Adrenal gland (tissue), 12 donors: ENCODE measurements around the gene ST6GALNAC3. TPM values are rescaled to one million over a fixed set of nuclear protein-coding genes. Genes with fewer than 3 reads are reported as not detected.

Experiments used
- DNase-seq, 7 donors: peaks; one replicate each; pipeline ENCODE4 v3.0.0-alpha.2; 2019 to 2020
- H3K27ac ChIP-seq, 5 donors: fragments of 200-600 bp; sonication (generic) in 4 of 5; 1 replicate in 3 of 5; 2 replicates in 2 of 5; pipeline versions ENCODE4 v1.5.1 to v1.8.0; 2016 to 2020; ENCODE audit warnings: mild to moderate bottlenecking in 1 of 5
- H3K27me3 ChIP-seq: fragments of 200-600 bp; 2 replicates; pipeline ENCODE4 v1.8.0; 2021
- H3K36me3 ChIP-seq, 2 donors: fragments of 200-600 bp; replicated peaks in 1 of 2; 1 replicate in 1 of 2; 2 replicates in 1 of 2; pipeline versions ENCODE4 v1.5.1 to v1.8.0; 2018 to 2022
- H3K4me1 ChIP-seq, 2 donors: fragments of 200-600 bp; replicated peaks in 1 of 2; 1 replicate in 1 of 2; 2 replicates in 1 of 2; pipeline versions ENCODE4 v1.5.1 to v1.8.0; 2018 to 2021
- H3K4me3 ChIP-seq, 4 donors: fragments of 200-600 bp; sonication (generic) in 3 of 4; one replicate each; pipeline ENCODE4 v1.5.1; 2016 to 2018
- H3K9me3 ChIP-seq, 3 donors: fragments of 200-600 bp; sonication (generic) in 1 of 3; replicated peaks in 1 of 3; 1 replicate in 2 of 3; 2 replicates in 1 of 3; pipeline versions ENCODE4 v1.5.1 to v1.8.0; 2016 to 2021
- CTCF ChIP-seq, 6 experiments: fragments of 450-650 bp in 4 of 6; fragments of 200-600 bp in 2 of 6; sonication (generic) in 1 of 6; IDR thresholded peaks; 1 replicate in 5 of 6; 2 replicates in 1 of 6; pipeline versions ENCODE4 v1.5.1 to v1.8.0; 2016 to 2021; ENCODE audit warnings: antibody characterized with exemption in 6 of 6, mild to moderate bottlenecking in 2 of 6, moderate library complexity in 1 of 6
- POLR2A ChIP-seq, 2 donors: fragments of 450-650 bp; IDR thresholded peaks; one replicate each; pipeline ENCODE4 v1.6.1; 2017; ENCODE audit warnings: antibody characterized with exemption in 2 of 2, mild to moderate bottlenecking in 2 of 2, moderate library complexity in 1 of 2
- WGBS, 4 donors: extraction: QIAGEN DNeasy Blood & Tissue Kit in 2 of 4; methylation state at CpG; one replicate each; pipeline versions ENCODE4 v1.1.5 to v1.1.7; 2013 to 2017; 5-methylcytosine and 5-hydroxymethylcytosine counted together
- intact Hi-C, 2 donors: fragments of 100-400 bp; cut with DNase I; formaldehyde crosslinking; loops; one replicate each; pipeline versions ENCODE4 v1.14.1 to v1.15.0; 2022 to 2023
- polyA plus RNA-seq, 3 donors: library from polyadenylated mRNA; stranded (reverse); fragments of 200-250 nt in 2 of 3; fragments of 350-450 nt in 1 of 3; fragmentation: Illumina TruSeq in 1 of 3; extraction: RNeasy Lipid Tissue Mini Kit (QIAGEN cat#74804) in 1 of 3; gene quantifications; one replicate each; pipeline ENCODE4 v1.2.3, GENCODE V29; 2013 to 2014
- total RNA-seq, 9 donors: library from RNA; depleted of rRNA in 4 of 9; stranded (reverse); fragments of >200 nt in 4 of 9; fragments of 120-200 nt in 1 of 9; fragmentation: NEBNext Ultra II Directional in 1 of 9; extraction: Animal tissue kit (Norgen Biotek cat#: 25700) in 1 of 9; gene quantifications; one replicate each; pipeline versions ENCODE4 v1.1.0 to v1.2.4, GENCODE V29; 2013 to 2023
- donor health status: healthy with polysubstance abuse.
- donor health status: Bipolar disorder and iron deficiency.
- donor health status: DM: yes; HTN: yes; CAD: no.
- donor health status: DM: no; HTN: no; CAD: no.
- donor health status: DM: no; HTN: no; CAD: no.
- donor health status: DM: yes; HTN: yes; CAD: no.

The ST6GALNAC3 gene
- total and polyA plus RNA-seq, 12 donors = 1.4 to 11.5 (median 5.9) TPM

DNA sequence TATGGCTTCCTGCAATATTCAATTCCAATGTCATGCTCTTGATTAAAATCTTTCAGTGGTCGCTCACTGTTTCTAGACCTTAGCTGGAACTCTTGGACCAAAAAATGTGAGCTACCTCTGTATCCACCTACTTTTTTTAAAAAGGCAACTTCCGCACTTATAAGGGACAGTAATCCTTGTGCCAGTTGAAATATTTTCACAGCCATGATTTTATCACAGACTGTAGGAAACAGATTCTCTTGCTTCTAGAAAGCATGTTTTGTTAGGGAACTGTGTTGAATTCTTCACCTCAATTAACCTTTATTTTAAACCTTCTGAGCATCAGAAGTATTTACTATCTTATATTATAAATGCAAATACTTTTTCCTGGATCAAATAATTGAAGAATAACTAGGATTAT lies 496.7 kb downstream of the ST6GALNAC3 start:
- TF ChIP-seq POLR2A (IDR thresholded peaks at IDR 0.05) (no peak), CTCF (IDR thresholded peaks at IDR 0.05) (no peak)
- Histone ChIP-seq H3K27me3 (no peaks in the 10 kb centered on the region), H3K27ac (no peak overlapping the region), H3K36me3 (no peaks in the 10 kb centered on the region), H3K9me3 (no peaks in the 10 kb centered on the region), H3K4me3 (no peak overlapping the region), H3K4me1 (no peaks in the 10 kb centered on the region)
- intact Hi-C loops = no loop called here
- WGBS, 4 donors = 87 to 93% (median 90%) methylated on average over 2 of the region's 2 CpGs
- no peak for DNase-seq

DNA sequence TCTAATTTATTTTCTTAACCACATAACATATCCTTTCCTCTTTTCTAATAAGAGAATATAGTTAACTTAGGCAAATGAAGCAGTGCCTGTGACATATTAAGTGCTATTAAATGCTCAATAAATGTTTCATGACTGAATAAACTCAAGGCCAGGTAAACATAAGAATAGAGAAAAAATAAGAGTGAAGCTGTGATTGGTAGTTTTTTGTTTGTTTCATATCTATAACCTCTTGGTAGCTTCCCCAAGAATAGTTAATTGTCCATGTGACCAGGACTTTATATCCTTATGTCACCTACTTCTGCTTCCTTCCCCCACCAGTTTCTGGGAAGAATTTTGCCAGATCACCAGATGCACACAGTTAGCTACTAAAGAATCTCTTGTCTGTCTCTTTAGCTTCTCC lies 497.7 kb downstream of the ST6GALNAC3 start:
- H3K4me1 ChIP-seq = no peaks in the 10 kb centered on the region
- no peak overlapping the region for H3K4me3 ChIP-seq
- no peaks in the 10 kb centered on the region for H3K27me3 ChIP-seq
- intact Hi-C loops = no loop called here
- no peaks in the 10 kb centered on the region for H3K36me3 ChIP-seq
- TF ChIP-seq POLR2A (IDR thresholded peaks at IDR 0.05) (no peak), CTCF (IDR thresholded peaks at IDR 0.05) (no peak)
- no peaks in the 10 kb centered on the region for H3K9me3 ChIP-seq
- H3K27ac ChIP-seq = no peak overlapping the region
- DNase-seq = no peak

DNA sequence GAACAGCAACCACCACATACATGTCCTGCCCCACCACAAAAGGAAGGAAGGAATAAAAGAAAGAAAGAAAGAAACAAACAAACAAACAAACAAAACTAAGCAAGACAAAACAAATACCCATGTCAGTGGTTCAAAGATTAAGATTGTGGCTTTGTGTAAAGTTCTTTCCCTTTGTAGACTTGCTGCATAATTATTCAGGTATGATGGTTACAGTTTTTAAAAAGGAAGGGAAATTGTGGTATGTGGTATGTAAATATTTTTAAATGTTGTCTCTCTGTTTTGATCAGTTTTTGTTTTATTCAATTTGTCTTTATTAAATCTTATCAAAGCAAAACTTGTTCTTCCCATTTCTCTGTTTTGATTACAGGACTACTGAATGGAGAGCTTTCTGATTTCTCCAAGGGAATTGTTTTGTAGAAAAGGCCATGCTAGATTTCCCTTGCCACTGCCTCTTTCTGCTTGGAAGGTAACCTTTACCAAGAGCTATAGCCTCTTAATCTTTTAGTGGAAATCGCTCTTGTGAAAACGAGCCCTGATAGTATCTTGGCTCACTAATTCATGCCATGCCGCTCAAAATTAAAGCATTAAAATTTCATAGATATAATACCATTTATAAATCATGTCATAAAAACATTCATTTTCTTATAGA lies 502.5 kb downstream of the ST6GALNAC3 start:
- TF ChIP-seq POLR2A (IDR thresholded peaks at IDR 0.05) (no peak), CTCF (IDR thresholded peaks at IDR 0.05) (no peak)
- DNase-seq = no peak
- Histone ChIP-seq H3K36me3 (no peaks in the 10 kb centered on the region), H3K4me3 (no peak overlapping the region), H3K27ac (no peak overlapping the region), H3K27me3 (no peaks in the 10 kb centered on the region), H3K9me3 (no peaks in the 10 kb centered on the region), H3K4me1 (no peaks in the 10 kb centered on the region)
- intact Hi-C loops = no loop called here
- WGBS, 4 donors = 65 to 79% (median 73%) methylated on average over 3 of the region's 3 CpGs

- Histone ChIP-seq H3K27ac (no peak overlapping the region), H3K4me1 (no peaks in the 10 kb centered on the region), H3K9me3 (no peaks in the 10 kb centered on the region), H3K27me3 (no peaks in the 10 kb centered on the region), H3K4me3 (no peak overlapping the region), H3K36me3 (no peaks in the 10 kb centered on the region)
- 66 to 77% (median 73%) methylated on average over 3 of the region's 3 CpGs for WGBS, 4 donors
- DNase-seq = no peak
- intact Hi-C loops = no loop called here
- no peak for TF ChIP-seq POLR2A (IDR thresholded peaks at IDR 0.05)
Observed at GRCh38 chr1:76577525-76578185, 503.1 kb downstream of the ST6GALNAC3 start.

- Histone ChIP-seq H3K9me3 (no peaks in the 10 kb centered on the region), H3K27ac (no peak overlapping the region), H3K4me3 (no peak overlapping the region), H3K27me3 (no peaks in the 10 kb centered on the region), H3K36me3 (no peaks in the 10 kb centered on the region), H3K4me1 (no peaks in the 10 kb centered on the region)
- DNase-seq = no peak
- intact Hi-C loops = no loop called here
- WGBS, 4 donors = 83 to 97% (median 87%) methylated on average over 2 of the region's 2 CpGs
- TF ChIP-seq POLR2A (IDR thresholded peaks at IDR 0.05) (no peak), CTCF (IDR thresholded peaks at IDR 0.05) (no peak)
Observed at GRCh38 chr1:76580206-76580605, 505.7 kb downstream of the ST6GALNAC3 start.
